Measurements from ENCODE around the gene COL23A1. TPM values are rescaled to one million over a fixed set of nuclear protein-coding genes. Genes with fewer than 3 reads are reported as not detected.

Gene COL23A1
- total RNA-seq, 1 experiment from 2014 or later: 15.0 TPM

DNA sequence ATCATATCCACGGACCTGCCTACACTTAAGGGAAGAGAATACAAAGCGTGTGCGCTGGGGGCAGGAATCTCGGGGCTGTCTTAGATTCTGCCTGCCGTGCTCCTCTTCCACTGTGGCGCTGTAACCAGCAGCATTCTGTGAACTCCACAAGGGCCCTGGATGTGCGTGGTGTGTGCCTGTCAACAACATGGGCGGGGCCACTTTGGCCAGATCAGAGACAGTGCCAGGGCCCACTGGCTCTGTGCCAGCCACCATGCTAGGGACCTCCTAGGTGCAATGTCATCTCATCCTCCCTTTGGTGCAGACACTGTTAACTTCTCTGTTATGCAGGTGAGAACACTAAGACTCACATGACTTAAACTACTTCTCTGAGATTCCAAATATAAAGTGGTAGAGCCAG is 113.7 kb downstream of the COL23A1 start:
- H3K4me3 Mint-ChIP-seq: no peak overlapping the region
- peaks cover 9% of the 10 kb centered on the region for H3K9me3 Mint-ChIP-seq
- TF ChIP-seq NFATC4 (CRISPR knock-in tag; IDR thresholded peaks at IDR 0.05) (no peak), GTF2I (CRISPR knock-in tag; conservative IDR thresholded peaks at IDR 0.05) (no peak), FOXP1 (CRISPR knock-in tag; IDR thresholded peaks at IDR 0.05; ENCODE audit: borderline replicate concordance) (no peak), FOXJ3 (CRISPR knock-in tag; IDR thresholded peaks at IDR 0.05; ENCODE audit: borderline replicate concordance) (no peak)
- ATAC-seq (no peak), DNase-seq (ENCODE audit: low spot score) (no peak)
- H3K4me1 Mint-ChIP-seq: peaks cover 7% of the 10 kb centered on the region
- CTCF ChIA-PET: no interaction called here
- no peaks in the 10 kb centered on the region for H3K27me3 Mint-ChIP-seq (ENCODE audit: low read depth)
- POLR2A ChIA-PET: no interaction called here
- H3K27ac Mint-ChIP-seq: no peak overlapping the region
- no peaks in the 10 kb centered on the region for H3K36me3 Mint-ChIP-seq

DNA sequence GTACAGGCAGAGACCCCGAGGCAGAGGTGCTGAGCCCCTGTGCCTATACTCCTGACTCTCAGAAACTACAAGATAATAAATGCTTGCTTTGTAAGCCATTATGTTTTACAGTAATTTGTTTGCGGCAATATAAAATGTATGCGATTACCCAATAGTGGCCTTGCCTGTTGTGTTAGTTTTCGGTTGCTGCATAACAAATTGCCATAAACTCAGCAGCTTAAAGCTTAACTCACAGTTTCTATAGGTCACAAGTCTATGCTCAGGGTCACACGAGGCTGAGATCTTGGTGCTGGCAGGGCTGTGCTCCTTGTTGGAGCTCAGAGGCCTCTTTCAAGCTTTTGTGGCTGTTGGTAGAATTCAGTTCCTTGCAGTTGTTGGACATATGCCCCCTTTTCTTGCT is 114.8 kb downstream of the COL23A1 start:
- Mint-ChIP-seq H3K27me3 (ENCODE audit: low read depth) (no peaks in the 10 kb centered on the region), H3K4me3 (no peak overlapping the region), H3K9me3 (peaks cover 9% of the 10 kb centered on the region), H3K36me3 (no peaks in the 10 kb centered on the region), H3K4me1 (peaks cover 7% of the 10 kb centered on the region), H3K27ac (no peak overlapping the region)
- ChIA-PET POLR2A (no interaction called here), CTCF (interaction anchor here (1.1 kb wide), 1 partner anchor 14 kb away, joined by 3 read pairs; no protein-coding TSS in a partner anchor)
- TF ChIP-seq PRRX2 (CRISPR knock-in tag; IDR thresholded peaks at IDR 0.05): no peak
- no peak for TF ChIP-seq FOXP1 (CRISPR knock-in tag; IDR thresholded peaks at IDR 0.05; ENCODE audit: borderline replicate concordance)
- TF ChIP-seq, protein P1, sequence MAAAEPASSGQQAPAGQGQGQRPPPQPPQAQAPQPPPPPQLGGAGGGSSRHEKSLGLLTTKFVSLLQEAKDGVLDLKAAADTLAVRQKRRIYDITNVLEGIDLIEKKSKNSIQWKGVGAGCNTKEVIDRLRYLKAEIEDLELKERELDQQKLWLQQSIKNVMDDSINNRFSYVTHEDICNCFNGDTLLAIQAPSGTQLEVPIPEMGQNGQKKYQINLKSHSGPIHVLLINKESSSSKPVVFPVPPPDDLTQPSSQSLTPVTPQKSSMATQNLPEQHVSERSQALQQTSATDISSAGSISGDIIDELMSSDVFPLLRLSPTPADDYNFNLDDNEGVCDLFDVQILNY (CRISPR knock-in tag; IDR thresholded peaks at IDR 0.05): no peak
- no peak for TF ChIP-seq HMGA2 (CRISPR knock-in tag; IDR thresholded peaks at IDR 0.05)
- no peak for TF ChIP-seq EMX1 (CRISPR knock-in tag; IDR thresholded peaks at IDR 0.05)
- TF ChIP-seq, protein P2, sequence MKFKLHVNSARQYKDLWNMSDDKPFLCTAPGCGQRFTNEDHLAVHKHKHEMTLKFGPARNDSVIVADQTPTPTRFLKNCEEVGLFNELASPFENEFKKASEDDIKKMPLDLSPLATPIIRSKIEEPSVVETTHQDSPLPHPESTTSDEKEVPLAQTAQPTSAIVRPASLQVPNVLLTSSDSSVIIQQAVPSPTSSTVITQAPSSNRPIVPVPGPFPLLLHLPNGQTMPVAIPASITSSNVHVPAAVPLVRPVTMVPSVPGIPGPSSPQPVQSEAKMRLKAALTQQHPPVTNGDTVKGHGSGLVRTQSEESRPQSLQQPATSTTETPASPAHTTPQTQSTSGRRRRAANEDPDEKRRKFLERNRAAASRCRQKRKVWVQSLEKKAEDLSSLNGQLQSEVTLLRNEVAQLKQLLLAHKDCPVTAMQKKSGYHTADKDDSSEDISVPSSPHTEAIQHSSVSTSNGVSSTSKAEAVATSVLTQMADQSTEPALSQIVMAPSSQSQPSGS (CRISPR knock-in tag; IDR thresholded peaks at IDR 0.05; ENCODE audit: borderline replicate concordance, low read depth): no peak
- TF ChIP-seq GRHL2 (CRISPR knock-in tag; IDR thresholded peaks at IDR 0.05; ENCODE audit: insufficient replicate concordance, severe bottlenecking): no peak
- TF ChIP-seq ZNF263 (CRISPR knock-in tag; IDR thresholded peaks at IDR 0.05; ENCODE audit: low read depth): no peak
- TF ChIP-seq, protein P3, sequence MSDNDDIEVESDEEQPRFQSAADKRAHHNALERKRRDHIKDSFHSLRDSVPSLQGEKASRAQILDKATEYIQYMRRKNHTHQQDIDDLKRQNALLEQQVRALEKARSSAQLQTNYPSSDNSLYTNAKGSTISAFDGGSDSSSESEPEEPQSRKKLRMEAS (CRISPR knock-in tag; IDR thresholded peaks at IDR 0.05): no peak
- TF ChIP-seq, protein P4, sequence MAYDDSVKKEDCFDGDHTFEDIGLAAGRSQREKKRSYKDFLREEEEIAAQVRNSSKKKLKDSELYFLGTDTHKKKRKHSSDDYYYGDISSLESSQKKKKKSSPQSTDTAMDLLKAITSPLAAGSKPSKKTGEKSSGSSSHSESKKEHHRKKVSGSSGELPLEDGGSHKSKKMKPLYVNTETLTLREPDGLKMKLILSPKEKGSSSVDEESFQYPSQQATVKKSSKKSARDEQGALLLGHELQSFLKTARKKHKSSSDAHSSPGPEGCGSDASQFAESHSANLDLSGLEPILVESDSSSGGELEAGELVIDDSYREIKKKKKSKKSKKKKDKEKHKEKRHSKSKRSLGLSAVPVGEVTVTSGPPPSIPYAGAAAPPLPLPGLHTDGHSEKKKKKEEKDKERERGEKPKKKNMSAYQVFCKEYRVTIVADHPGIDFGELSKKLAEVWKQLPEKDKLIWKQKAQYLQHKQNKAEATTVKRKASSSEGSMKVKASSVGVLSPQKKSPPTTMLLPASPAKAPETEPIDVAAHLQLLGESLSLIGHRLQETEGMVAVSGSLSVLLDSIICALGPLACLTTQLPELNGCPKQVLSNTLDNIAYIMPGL (CRISPR knock-in tag; IDR thresholded peaks at IDR 0.05): no peak
- TF ChIP-seq TP53 (CRISPR knock-in tag; IDR thresholded peaks at IDR 0.05): no peak
- DNase-seq (ENCODE audit: low spot score) (no peak), ATAC-seq (no peak)

DNA sequence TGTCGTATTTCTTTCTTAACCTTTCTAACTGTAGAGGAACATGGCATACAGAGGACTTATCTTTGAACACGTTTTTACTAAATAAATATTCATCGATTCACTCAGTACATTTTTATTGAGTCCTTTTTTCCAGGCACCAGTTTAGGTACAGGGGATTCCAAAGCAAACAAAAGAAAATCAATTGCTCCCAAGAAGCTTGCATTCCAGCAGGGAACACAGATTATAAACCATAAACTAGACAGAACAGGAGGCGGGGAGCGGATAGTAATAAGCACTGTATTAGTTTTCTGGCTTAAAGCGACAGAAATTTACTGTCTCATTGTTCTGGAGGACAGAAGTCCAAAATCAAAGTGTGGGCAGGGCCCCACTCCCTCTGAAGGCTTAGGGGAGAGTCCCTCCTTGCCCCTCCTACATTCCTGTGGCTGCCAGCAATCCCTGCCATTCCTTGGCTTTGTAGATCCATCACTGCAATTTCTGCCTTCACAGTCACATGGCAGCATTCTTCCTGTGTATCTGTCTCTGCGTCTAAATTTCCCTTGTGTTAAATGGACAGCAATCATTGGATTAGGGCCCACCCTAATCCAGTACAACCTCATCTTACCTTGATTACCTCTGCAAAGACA is 115.5 kb downstream of the COL23A1 start:
- ATAC-seq (peak; percentile 81), DNase-seq (ENCODE audit: low spot score) (no peak)
- no peak overlapping the region for H3K4me3 Mint-ChIP-seq
- ChIA-PET POLR2A (no interaction called here), CTCF (interaction anchor here (1.1 kb wide), 1 partner anchor 13 kb away, joined by 3 read pairs; no protein-coding TSS in a partner anchor)
- no peaks in the 10 kb centered on the region for H3K27me3 Mint-ChIP-seq (ENCODE audit: low read depth)
- peaks cover 13% of the 10 kb centered on the region for H3K4me1 Mint-ChIP-seq
- no peak overlapping the region for H3K27ac Mint-ChIP-seq
- H3K9me3 Mint-ChIP-seq: peaks cover 9% of the 10 kb centered on the region
- no peaks in the 10 kb centered on the region for H3K36me3 Mint-ChIP-seq
- no peak for TF ChIP-seq HMGA2 (CRISPR knock-in tag; IDR thresholded peaks at IDR 0.05)
- TF ChIP-seq, protein P5, sequence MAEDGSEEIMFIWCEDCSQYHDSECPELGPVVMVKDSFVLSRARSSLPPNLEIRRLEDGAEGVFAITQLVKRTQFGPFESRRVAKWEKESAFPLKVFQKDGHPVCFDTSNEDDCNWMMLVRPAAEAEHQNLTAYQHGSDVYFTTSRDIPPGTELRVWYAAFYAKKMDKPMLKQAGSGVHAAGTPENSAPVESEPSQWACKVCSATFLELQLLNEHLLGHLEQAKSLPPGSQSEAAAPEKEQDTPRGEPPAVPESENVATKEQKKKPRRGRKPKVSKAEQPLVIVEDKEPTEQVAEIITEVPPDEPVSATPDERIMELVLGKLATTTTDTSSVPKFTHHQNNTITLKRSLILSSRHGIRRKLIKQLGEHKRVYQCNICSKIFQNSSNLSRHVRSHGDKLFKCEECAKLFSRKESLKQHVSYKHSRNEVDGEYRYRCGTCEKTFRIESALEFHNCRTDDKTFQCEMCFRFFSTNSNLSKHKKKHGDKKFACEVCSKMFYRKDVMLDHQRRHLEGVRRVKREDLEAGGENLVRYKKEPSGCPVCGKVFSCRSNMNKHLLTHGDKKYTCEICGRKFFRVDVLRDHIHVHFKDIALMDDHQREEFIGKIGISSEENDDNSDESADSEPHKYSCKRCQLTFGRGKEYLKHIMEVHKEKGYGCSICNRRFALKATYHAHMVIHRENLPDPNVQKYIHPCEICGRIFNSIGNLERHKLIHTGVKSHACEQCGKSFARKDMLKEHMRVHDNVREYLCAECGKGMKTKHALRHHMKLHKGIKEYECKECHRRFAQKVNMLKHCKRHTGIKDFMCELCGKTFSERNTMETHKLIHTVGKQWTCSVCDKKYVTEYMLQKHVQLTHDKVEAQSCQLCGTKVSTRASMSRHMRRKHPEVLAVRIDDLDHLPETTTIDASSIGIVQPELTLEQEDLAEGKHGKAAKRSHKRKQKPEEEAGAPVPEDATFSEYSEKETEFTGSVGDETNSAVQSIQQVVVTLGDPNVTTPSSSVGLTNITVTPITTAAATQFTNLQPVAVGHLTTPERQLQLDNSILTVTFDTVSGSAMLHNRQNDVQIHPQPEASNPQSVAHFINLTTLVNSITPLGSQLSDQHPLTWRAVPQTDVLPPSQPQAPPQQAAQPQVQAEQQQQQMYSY (CRISPR knock-in tag; IDR thresholded peaks at IDR 0.05): no peak
- TF ChIP-seq GRHL2 (CRISPR knock-in tag; IDR thresholded peaks at IDR 0.05; ENCODE audit: insufficient replicate concordance, severe bottlenecking): no peak
- TF ChIP-seq TCF7 (CRISPR knock-in tag; IDR thresholded peaks at IDR 0.05; ENCODE audit: low read depth): no peak
- no peak for TF ChIP-seq ESRRA (CRISPR knock-in tag; IDR thresholded peaks at IDR 0.05; ENCODE audit: borderline replicate concordance)
- TF ChIP-seq MYBL2 (CRISPR knock-in tag; IDR thresholded peaks at IDR 0.05): no peak
- TF ChIP-seq, protein P6, sequence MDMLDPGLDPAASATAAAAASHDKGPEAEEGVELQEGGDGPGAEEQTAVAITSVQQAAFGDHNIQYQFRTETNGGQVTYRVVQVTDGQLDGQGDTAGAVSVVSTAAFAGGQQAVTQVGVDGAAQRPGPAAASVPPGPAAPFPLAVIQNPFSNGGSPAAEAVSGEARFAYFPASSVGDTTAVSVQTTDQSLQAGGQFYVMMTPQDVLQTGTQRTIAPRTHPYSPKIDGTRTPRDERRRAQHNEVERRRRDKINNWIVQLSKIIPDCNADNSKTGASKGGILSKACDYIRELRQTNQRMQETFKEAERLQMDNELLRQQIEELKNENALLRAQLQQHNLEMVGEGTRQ (CRISPR knock-in tag; IDR thresholded peaks at IDR 0.05): no peak
- no peak for TF ChIP-seq NR2C2 (CRISPR knock-in tag; IDR thresholded peaks at IDR 0.05)
- TF ChIP-seq, protein P7, sequence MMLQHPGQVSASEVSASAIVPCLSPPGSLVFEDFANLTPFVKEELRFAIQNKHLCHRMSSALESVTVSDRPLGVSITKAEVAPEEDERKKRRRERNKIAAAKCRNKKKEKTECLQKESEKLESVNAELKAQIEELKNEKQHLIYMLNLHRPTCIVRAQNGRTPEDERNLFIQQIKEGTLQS (CRISPR knock-in tag; conservative IDR thresholded peaks at IDR 0.05): no peak
- no peak for TF ChIP-seq ZNF671 (CRISPR knock-in tag; IDR thresholded peaks at IDR 0.05)
